HG02610 (cell line): ENCODE results near the gene NFATC3.
A peak's percentile ranks its signal among the peaks of the same experiment; 100 is the strongest.

ENCODE experiments used
- ATAC-seq: cut with Tn5 transposase; IDR thresholded peaks from one replicate; pipeline ENCODE4 v1.9.1; 2021; ENCODE audit warnings: mild to moderate bottlenecking, moderate library complexity; ENCODE audit not compliant: unreplicated experiment

Gene NFATC3

GRCh38 chr16:68267612-68268405 lies 182.6 kb downstream of the NFATC3 start:
- ATAC-seq: no peak

DNA sequence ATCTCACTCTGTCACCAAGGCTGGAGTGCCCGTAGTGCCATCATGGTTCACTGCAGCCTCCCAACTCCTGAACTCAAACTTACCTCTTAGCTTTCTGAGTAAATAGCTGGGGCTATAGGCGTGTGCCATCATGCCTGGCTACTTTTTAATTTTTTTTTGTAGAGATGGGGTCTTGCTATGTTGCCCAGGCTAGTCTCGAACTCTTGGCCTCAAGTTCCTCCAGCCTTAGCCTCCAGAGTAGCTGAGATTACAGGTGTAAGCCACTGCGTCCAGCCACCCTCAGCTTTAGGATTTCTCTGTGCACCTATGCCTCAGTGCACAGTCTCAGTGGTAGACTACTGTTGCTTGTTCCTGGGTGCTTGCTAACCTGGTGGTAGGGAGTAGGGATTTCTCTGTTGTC lies 184.6 kb downstream of the NFATC3 start:
- no peak for ATAC-seq

DNA sequence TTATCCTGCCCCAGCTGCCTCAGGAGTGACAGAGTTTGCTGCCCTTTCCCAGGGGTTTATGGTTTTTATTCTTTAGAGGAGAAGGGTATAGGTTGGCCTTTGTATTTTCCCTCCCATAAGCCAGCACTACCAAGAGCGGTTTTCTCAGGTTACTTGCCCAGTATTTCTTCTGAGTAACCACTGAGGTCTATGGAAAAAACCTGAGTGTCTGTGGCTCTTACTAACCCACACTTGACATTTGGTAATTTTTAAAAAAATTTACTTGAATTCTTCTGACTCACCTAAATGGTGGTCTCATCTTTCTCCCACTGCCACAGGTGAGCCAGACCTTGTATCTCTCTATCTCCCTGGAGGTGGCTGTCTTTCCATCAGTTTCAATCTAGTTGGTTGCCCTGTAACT lies 185.2 kb downstream of the NFATC3 start:
- no peak for ATAC-seq

- no peak for ATAC-seq
These were observed 187.5 kb downstream of the NFATC3 start for GRCh38 chr16:68272507-68273209.

DNA sequence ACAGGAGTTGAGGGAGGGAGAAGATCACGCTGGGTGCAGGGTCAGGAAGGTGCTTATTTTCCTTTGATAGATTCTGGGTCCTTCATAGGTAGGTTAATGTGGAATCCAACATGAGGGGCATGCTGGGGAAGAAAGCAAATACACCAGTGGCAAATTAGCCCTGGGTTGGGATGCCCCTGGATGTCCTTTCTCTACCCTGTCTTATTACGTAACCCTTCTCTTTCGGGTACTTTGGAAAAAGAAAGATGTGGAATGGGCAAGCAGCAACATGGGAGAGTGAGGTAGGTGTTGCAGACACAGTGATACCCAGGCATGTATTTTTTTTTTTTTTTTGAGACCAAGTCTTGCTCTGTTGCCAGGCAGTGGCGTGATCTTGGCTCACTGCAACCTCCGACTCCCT lies 188.3 kb downstream of the NFATC3 start:
- no peak for ATAC-seq

DNA sequence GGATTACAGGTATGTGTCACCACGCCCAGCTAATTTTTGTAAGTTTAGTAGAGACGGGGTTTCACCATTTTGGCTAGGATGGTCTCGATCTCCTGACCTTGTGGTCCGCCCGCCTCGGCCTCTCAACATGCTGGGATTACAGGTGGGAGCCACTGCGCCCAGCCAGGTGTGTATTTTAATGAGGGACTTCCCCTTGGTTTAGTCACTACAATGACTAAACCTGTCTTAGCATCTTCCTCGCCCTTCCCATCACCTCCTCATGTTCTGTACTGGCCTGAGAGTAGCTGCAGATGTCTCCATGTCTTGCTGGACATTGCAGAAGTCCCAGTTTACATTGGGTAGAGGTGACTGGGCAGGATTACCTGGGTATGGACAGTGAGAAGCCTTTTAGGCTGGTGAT lies 188.7 kb downstream of the NFATC3 start:
- no peak for ATAC-seq

DNA sequence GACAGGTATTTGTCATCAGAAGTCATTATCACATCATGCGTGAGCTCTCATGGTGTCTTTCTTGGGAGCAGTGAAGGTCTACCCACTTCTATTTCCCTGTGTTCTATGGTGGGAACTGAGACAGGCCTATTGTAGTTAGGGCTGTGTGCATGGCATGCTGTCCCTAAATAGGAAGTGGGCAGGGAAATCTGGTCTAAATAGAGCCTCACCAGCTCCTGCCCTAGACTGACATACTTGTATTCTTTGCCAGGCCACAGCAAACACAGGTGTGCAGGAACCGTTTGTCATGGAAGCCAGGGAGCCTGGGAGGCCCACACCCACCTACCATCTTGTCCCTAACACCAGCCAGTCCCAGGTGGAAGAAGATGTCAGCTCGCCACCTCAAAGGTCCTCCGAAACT lies 189.3 kb downstream of the NFATC3 start:
- no peak for ATAC-seq

DNA sequence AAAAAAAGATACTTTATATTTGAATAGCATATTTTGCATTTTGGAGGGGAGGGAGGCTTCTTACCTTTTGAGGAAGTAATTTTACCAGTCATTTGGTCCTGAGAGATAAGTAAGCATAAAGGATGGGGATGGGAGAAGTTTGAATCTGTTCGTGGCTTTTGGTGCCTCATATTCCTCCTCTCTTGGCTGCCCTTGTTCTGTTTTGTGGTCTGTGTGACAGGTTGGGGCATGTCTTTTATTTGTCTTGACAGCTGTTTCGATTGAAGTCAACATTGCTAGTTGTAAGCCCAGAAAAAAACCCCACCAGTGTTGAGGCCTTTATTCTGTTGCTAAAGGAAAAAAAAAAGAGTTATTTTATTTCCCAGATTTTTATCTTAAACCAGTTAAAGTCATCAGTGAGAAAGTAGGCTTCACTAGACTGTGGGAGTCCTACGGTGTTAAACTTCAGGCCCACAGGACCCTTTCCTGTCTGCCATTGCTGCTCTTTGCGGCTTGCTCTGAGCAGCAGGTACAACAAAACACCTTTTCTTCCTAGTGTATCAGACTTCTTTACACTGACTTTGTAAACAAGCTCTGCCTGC lies 190.5 kb downstream of the NFATC3 start:
- ATAC-seq: peak; percentile 87

DNA sequence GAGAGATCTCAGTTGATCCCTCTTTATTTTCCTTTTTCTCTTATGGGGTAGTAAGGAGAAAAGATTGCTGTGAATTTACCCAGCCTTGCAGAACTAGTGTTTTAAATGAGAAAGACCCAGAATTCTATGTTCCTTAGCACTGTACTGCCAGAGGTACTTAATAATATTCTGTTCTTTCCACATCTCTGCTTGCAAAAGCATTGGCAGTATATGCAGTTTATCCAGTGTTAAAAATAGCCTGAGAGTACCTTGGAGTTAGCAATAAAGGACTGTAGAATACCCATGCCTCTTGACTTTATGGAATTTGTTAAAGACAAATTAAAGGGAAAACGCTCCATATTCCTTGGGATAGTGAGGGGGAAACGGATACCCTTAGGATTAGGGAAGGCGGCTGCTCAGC lies 191.1 kb downstream of the NFATC3 start:
- ATAC-seq: no peak
